T-helper 1 cell (primary cell): ENCODE data around the gene GLUD1.
"Not testable (repeated sequence)": the region's sequence is repeated elsewhere in the genome, so short reads cannot be mapped to it uniquely, and the experiment has no call there.

ENCODE experiments used
- DNase-seq, 5 donors: peaks; one replicate each; pipeline ENCODE4 v3.0.0-alpha.2; 2012 to 2020

Gene GLUD1

DNA sequence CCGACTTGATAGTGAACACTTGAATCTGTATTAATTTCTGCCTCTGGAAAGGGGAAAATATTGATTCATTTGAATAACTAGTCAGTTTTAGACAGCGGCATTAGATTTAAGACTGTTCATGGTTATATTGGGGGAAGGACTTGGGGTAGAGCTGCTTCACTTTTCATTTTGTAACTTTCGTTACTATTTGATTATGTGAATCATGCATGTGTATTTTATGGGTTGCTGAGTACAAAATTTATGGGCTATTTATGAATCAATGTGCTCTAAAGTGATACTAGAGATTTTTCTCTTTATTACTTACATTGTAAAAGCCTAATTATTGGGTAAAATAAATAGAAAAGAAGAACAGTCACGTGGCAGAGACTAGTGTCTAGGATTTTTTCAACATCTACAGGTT, 4.9 kb downstream of the GLUD1 start:
- no peak for DNase-seq

DNA sequence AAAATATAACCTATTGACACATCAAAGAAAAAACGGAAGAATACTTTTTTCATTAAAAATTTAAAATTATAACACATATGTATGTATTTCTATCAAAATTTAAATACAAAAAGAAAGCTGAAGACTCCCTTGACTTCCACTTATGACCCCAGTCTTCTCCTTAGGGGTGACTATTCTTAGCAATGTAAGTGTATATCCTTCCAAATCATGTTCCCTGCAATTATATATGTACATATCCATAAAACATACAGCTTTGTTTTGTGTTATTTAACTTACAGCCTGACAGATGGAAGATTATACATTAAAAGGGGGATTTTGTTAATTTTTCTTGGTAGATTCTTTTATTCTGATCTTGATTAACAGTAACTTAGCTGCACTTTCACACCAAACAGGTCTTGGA, 9.1 kb downstream of the GLUD1 start:
- DNase-seq, result no peak

DNA sequence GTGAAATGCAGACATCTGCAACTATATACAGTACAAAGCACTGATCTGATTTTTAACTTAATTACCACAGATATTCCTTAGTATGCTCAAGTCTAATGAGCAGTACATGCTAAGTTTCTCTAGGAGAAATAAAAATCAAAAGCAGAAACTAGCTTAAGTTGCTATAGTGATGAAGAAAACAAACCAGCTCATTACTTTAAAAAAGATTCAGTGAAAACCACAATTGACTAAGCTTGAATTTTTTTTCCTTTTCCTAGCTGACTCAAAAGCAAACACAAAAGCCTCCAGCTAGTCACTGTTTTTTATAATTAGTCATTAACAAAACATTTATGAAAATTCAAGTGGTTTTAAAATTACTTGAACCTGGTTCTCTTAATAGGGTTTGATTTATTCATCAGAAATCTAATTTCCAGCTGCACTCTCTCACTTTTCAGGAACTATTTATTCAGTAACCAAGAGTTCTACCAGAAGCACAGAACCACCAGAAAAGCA, 10.3 kb downstream of the GLUD1 start:
- DNase-seq, result peak in 1 of 5 donors; percentile 64

DNA sequence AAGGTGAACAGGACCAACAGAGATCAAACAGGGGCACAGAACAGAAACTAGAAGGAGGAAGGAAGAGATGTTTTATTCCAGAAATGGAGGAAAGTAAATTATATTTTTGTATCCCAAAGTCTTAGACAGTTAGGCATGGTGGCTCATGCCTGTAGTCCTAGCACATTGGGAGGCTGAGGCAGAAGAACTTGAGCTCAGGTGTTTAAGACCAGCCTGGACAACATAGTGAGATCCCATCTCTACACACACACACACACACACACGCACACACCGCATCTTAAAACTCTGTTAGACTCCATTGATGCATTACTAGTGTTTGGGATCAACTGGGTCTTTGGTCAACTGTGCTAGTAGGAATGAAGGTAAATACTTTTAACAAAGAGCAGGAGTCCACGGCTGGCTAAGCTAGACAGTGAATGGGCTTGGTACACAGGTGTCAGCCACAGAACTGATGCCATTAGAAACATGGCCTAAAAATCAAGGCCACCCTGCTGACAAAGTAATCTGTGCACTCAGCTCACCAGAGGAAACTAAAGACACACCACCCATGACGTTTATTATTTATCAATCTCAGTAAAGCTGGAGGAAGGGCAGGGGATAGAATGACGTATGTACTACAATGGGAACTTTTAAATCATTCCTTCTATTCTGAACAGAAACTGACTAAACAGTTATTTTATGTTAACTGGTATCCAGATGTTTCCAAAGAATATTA, 10.9 kb downstream of the GLUD1 start:
- peak in 4 of 5 donors; percentile 23 to 44 (median 28) for DNase-seq

DNA sequence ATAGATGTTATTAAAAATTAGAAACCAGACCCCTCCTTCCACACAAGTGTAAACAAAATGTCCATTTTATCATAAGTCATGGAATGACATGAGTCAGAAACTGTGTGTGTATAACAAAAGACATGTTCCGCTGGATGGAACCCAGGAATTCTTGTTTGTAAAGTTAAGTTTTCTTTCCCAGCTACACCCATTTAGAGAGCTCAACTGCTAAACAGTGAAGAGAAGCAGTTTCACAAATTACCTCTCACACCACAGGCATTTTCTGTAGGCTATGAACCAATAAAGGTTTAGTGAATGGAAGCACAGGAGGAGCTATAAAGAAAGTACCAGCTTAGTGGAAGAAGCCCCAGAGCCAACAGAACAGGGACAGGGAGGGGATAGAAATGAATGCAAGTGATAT, 12.4 kb downstream of the GLUD1 start:
- DNase-seq, result not testable (repeated sequence)

DNA sequence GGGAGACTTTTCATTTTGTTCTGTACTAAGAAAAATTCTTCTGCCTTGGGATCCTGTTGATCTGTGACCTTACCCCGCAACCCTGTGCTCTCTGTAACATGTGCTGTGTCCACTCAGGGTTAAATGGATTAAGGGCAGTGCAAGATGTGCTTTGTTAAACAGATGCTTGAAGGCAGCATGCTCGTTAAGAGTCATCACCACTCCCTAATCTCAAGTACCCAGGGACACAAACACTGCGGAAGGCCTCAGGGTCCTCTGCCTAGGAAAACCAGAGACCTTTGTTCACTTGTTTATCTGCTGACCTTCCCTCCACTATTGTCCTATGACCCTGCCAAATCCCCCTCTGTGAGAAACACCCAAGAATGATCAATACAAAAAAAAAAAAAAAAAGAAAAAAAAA, 13.1 kb downstream of the GLUD1 start:
- DNase-seq, result not testable (repeated sequence)

DNA sequence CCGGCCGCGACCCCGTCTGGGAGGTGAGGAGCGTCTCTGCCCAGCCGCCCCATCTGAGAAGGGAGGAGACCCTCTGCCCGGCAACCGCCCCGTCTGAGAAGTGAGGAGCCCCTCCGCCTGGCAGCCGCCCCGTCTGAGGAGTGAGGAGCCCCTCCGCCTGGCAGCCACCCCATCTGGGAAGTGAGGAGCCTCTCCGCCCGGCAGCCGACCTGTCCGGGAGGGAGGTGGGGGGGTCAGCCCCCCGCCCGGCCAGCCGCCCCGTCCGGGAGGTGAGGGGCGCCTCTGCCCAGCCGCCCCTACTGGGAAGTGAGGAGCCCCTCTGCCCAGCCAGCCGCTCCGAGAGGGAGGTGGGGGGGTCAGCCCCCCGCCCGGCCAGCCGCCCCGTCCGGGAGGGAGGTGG, 14.0 kb downstream of the GLUD1 start:
- not testable (repeated sequence) for DNase-seq

DNA sequence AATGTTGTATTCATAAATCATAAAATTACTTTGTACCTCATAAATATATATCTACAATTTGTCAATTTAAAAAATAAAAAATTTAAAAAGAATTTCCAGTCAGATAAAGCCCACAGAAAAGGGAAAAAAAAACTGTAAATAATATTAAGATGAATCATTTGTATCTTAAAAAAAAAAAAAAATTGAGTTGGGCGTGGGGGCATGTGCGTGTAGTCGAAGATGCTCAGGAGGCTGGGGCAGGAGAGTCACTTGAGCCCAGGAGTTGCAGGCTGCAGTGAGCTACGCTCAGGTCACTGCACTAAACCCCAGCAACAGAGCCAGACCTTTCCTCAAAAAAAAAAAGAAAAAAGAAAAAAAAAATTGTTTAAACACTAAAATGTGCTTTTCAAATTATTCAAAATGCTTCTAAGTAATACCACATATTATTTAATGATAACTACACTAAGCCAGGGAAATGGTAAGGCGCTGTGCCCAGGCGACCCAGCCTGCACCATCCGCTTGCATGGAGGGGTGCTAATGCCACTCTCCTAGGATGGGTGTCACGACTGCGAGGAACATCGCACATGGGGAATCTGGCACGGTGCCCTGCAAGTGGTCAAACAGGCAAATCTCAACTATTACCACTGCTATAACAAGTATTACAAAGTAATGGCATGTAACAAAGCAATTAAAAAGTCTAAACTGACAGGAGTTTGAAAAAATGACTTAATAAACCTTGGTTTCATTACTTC, 15.4 kb downstream of the GLUD1 start:
- DNase-seq, result no peak

DNA sequence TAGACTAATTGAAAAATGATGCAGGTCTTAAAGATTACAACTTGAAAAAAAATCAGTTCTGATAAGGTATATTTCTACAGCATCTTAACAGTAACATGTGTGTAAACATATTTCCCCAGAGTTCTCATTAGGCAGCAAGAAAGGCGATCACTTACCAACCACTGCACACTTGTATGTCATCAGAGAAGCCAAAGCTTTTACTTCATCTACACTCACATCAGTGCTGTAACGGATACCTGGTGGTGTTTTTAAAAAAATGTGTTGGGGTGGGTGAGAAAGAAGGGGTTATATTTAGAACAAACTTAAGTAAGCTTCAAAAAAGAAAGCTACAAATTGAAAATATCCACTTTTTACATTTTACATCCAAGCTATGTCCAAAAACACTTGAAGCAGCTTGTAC, 18.2 kb downstream of the GLUD1 start:
- DNase-seq, result not testable (repeated sequence)

DNA sequence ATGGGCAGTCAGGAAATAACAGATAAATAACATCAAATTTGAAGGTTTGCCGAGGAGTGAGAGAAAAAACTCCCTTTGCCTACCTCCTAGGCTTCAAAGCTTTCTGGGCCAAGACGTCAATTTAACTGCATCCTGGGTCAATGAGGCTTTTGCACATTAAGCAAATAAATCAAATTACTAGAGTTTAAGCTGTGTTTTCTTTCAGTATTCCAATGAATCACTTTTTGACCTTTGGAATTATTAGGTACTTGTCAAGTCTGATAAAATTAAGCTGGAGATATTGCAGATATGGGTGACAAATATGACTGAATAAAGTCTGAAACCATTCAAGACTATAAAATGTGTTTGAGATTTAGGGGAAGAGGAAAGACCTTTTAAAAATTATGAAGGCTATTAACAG, 22.2 kb downstream of the GLUD1 start:
- no peak for DNase-seq

DNA sequence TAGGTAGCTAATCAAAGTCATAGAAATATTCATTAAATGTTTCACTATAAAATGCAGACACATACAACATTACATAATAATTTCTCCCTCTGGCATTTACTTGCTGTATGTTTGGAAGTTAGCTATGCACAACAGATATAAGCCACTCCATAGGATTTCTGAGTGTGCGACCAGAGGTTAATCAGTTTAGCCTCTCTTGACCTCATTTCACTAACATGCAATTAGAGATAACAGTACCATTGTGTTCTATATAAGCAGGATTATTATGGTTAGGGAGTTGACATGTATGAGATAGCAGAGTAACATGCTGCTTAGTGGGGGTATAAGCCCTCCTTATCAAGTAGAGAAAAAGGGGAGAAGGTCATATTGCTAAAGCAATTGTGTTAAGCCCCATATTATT, 26.4 kb downstream of the GLUD1 start:
- no peak for DNase-seq

DNA sequence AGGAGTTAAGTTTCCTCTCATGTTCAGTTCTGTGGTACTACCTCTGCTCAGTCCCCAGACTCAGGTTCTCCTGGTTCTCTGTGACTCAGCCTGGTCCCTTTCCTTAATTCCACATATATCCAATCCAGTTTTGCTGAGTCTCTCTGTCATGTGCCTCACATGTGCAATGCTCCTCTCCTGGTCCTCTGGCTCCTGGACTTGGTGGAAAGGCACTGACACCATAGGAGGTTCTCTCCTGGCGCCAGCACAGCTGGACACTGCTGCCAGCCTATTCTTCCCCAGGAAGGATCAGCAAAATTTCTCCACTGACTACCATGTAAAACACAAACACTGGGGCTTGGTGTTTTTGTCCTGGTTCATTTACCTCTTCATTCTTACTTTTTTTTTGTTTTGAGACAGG, 27.8 kb downstream of the GLUD1 start:
- no peak for DNase-seq

DNA sequence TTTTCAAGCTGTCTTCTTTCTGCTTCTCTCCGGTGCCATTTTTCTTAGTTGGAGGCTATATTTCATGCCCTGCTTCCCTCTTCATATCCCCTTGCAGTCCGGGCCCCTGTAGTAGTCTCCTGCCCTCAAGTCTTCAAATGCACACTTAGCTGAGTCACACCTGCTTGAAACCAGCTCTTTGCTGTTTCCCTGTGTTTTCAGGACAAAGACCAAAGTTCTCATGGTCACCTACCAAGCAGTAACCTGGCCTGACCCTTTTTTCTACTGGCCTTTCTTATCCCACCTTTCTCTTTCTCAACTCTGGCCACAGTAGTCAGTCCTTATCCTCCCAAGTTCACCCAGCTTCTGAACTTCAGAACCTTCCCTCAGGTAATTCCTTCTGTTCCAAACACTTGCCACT, 28.5 kb downstream of the GLUD1 start:
- no peak for DNase-seq

DNA sequence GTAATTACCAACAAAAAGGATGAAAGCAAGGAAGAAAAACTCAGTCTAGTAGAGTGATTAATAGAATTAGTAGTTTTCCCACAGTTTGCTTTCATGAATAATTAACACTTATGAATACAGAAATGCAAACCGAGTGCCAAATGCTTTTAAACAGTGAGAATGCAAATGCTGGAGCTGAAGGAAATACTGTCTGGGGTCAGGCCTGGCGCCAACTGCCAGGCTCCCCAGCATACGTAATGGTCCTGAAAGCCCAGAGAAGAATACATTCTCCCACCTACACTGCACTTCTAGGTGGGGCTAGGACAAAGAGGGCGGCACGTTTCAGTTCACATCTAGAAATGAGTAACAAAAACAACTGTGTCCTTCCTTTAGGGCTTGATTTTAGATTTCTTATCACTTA, 30.0 kb downstream of the GLUD1 start:
- DNase-seq, result no peak

DNA sequence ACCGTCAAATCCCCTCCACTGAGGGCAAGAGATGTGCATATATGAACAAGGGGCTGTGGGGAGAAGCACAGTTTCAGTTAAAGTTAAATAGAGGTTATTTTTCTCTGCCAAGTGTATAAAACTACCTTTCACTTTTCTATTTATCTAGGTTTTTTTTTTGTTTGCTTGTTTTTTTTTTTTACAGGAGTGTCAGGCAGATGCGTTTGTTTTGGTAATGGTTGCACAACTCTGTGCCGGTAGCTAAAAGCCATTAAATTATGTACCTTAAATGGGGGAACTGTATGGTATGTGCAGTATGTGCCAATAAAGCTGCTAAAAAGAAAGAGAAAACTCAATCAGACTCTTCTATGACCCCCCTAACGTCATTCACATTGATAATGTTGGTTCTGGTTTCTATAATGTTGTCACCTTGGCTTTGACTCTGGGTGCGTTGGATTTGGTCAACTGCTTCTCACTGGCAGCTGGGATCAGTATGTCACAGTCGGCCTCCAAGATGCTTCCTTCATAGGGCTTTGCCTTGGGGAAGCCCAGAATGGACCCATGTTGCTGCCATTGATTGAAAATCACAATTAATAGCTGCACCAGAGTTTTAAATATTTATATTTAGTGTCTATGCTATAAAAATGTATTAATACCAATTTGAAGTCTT, 34.2 kb downstream of the GLUD1 start:
- no peak for DNase-seq

DNA sequence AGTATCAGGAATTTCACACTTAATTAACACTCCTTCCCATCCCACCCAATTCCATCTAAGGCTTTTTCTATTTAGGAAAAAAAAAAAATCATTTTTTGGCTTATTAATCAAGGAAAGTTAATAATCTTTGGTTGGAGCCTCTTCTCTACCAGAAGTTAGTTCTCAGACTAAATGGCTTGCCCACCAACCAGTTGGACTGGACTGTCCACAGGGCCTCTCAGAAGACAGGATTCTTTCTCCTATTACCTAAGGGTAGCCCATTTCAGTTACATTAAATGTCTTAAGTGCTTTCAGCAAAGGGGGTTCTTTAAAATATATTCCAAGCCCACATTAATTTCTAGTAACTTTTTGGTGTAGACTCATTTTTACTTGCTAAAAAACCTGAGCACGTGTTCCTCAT, 35.2 kb downstream of the GLUD1 start:
- DNase-seq, result no peak

DNA sequence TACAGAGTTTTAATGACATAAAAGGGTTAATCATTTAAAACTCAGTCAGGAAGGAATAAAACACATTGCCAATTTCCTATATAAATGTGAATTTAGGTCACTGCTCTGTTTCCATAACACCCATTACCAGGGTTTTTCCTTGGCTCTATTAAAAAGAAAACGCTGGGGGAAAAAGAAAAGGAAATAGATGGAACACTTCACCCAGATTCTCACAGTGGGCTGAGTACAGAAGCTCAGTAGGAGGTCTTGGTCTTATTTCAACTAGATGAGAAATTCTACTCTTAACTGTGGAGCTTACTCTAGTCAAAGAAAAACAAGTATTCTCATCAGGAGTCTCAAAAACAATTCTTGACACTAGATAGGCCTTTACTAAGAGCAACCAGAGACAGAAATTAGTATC, 36.5 kb downstream of the GLUD1 start:
- no peak for DNase-seq

DNA sequence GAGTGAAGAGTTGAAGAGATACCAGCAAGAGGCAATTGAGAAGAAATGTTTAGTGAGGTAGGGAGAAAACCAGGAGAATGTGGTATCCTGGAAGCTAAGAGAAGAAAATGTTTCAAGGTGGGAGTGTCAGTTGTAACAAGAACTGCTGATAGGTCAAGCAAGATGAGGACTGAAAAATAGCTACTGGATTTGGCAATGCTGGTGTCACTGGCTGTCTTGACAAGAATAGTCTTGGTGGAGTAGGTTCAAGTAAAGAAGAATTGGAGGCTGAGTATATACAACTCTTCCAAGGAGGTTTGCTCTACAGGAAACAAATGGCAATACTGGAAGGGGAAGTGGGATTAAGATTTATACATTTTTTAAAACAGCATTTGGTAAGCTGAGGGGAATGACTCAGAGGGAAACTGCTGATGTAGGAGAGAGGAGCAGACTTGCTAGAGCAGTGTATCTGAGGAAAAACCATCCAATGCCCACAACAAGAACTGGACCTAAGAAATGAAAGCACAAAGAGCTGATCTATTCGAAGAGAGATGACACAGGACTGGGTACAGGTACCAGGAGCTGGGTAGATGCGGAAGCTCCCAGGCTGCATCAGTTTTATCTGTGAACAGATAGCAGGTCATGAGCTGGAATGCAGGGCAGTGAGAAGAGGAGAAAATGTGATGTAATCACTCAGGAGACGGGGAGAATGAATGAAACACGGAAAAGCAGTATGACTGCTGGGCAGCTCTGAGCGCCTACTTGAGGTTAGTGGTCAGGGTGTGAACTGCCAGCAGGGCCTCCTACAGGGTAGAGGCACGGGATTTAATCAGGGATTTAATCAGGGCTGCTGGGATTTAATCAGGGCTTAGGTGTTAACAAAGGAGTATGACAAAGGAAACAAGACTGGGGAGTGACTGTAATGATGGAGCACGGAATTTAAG, 40.0 kb downstream of the GLUD1 start:
- DNase-seq, result peak in 1 of 5 donors; percentile 17

DNA sequence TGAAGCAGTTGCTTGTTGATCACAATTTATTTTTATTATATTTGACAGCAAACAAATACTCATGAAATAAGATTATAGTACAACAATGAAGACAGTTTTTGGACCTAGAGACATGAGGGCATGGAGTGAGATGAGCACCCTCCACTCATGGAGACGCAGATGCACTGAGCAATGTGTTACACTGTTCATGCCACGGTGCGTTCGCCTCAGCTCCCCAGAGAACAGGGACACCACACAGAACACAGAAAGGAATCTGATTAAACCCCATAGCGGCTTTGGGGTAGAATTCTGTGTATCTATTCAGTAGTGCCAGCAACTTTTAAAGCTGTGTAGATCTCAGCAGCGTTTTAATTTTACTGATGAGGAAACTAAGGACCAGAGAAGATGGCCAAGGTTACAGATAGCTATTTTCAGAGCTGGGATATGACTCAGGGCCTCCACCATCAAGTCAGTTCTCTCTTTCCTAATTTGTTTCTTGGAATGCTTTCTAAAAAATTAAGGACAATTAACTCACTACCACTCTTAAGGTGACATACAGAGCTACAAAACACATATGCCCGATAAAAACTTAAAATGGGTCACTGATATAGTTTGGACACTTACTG, 41.0 kb downstream of the GLUD1 start:
- no peak for DNase-seq

DNA sequence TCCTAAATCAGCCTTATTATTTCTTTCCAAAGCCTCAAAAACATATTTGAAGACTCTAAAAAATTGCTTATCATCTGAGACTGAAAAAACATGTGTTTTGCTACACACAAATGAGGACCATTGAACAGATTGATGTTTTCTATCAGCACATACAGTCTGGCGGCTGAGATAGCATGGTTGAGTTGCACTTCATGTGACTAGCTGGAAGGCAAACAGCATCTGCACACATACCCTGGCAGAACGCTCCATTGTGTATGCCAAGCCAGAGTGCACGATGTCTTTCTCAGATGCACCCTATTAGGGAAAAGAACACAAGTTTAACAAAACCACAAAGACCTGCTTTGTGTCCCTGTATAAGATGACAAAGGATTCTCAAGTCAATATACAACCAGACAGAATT, 41.5 kb downstream of the GLUD1 start:
- DNase-seq, result no peak

DNA sequence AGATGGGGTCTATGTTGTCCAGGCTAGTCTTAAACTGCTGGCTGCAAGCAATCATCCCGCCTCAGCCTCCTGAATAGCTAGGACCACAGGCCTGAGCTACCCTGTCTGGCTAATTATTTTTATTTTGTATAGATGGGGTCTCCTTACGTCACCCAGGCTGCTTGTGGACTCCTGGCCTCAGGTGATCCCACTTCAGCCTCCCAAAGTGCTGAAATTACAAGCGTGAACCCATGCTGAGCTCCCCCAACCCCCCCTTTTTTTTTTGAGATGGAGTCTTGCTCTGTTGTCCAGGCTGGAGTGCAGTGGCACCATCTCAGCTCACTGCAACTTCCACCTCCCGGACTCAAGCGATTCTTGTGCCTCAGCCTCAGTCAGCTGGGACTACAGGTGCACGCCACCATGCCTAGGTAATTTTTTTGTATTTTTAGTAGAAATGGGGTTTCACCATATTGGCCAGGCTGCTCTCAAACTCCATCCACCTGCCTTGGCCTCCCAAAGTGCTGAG, 49.2 kb downstream of the GLUD1 start:
- DNase-seq, result no peak

DNA sequence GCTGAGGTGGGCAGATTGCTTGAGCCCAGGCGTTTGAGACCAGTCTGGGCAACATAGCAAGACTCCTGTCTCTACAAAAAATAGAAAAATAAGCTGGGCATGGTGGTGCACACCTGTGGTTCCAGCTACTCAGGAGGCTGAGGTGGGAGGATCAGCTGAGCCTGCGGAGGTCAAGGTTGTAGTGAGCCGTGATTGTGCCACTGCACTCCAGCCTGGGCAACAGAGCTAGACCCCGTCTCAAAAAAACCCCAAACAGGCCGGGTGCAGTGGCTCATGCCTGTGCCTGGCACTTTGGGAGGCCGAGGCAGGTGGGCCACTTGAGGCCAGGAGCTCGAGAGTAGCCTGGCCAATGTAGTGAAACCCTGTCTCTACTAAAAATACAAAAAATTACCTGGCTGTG, 51.1 kb downstream of the GLUD1 start:
- not testable (repeated sequence) for DNase-seq
